Measurements from ENCODE around the gene CKS1B. TPM values are rescaled to one million over a fixed set of nuclear protein-coding genes. Genes with fewer than 3 reads are reported as not detected.

Gene CKS1B
- total and polyA plus RNA-seq, 9 of the 15 experiments (the other 6 are each of a cell fraction or from before 2014, with no cell fraction given) = 215 to 1,103 (median 460) TPM

- peaks cover 5 to 34% of the 10 kb centered on the region in 2 experiments; a peak in 4 of 5 replicates for H3K4me1 ChIP-seq (replicated peaks in 1 of 2; ENCODE audit: control insufficient read depth in 2 of 2, insufficient read depth in 2 of 2, low read length in 2 of 2)
- peaks cover 46% of the 10 kb centered on the region for H3K36me3 ChIP-seq (ENCODE audit: control insufficient read depth, insufficient read depth, low read length)
- H4K20me1 ChIP-seq (replicated peaks; ENCODE audit: control insufficient read depth, insufficient read depth, low read length) = no peaks in the 10 kb centered on the region; the same call in 1 of the 2 replicates
- WGBS (ENCODE audit: insufficient coverage, low coverage, missing lambda C conversion rate) = 0% methylated on average over 17 of the region's 17 CpGs
- ChIA-PET POLR2A (interaction anchor here (0.5 to 4.7 kb wide), 10 partner anchors 12 to 1607 kb away, joined by 3 to 80 read pairs (median 4); partner anchors contain the start of genes CKS1B, LENEP, PBXIP1 and SHC1), CTCF (ENCODE audit: low intra/inter-chr PET ratio) (interaction anchor here (1.1 kb wide), 1 partner anchor 34 kb away, joined by 3 read pairs; no protein-coding TSS in a partner anchor)
- DNase-seq (ENCODE audit: extremely low read depth in 1 of 4, low spot score in 3 of 4) (peak in 1 of 4 experiments; percentile 45), FAIRE-seq (no peak), ATAC-seq (peak; percentile 24)
- H3K9me1 ChIP-seq (ENCODE audit: control insufficient read depth, insufficient read depth, low read length) = no peaks in the 10 kb centered on the region
- H3K27me3 ChIP-seq (ENCODE audit: control insufficient read depth in 2 of 2, insufficient read depth in 2 of 2, low read length in 2 of 2) = no peaks in the 10 kb centered on the region
- peaks cover 76% of the 10 kb centered on the region for H3K79me2 ChIP-seq (ENCODE audit: control insufficient read depth, insufficient read depth, low read length)
- in situ Hi-C loops (cut with MboI) (no loop called here), intact Hi-C loops (cut with micrococcal nuclease) (no loop called here)
- peak overlapping the region; percentile 60 for H3K4me3 ChIP-seq
- H3K9me3 ChIP-seq (replicated peaks; ENCODE audit: control insufficient read depth, insufficient read depth, low read depth, low read length) = no peaks in the 10 kb centered on the region
- H2AFZ ChIP-seq (ENCODE audit: low read depth, low read length) = no peak overlapping the region
- peak overlapping the region; percentile 83 to 93 for H3K9ac ChIP-seq (ENCODE audit: insufficient read depth in 1 of 2, low read depth in 2 of 2, low read length in 2 of 2)
- H3K27ac ChIP-seq (ENCODE audit: extremely low read depth, low read depth, low read length) = peak overlapping the region; percentile 74
- H3K4me2 ChIP-seq (ENCODE audit: insufficient read depth, low read length) = peak overlapping the region; percentile 85
- BruUV-seq (replicated peaks) = no TSS peak
- TF ChIP-seq PHF8 (IDR thresholded peaks at IDR 0.05; ENCODE audit: borderline replicate concordance, low read length) (no peak), IRF2 (CRISPR knock-in tag; IDR thresholded peaks at IDR 0.05) (no peak), STAT6 (CRISPR knock-in tag; IDR thresholded peaks at IDR 0.05) (0 out of 2 replicates have a peak, but pooled peaks have one; percentile 30), CTCF (IDR thresholded peaks at IDR 0.05 in 2 of 3, conservative IDR thresholded peaks at IDR 0.05 in 1 of 3; ENCODE audit: insufficient read depth in 2 of 3, low read depth in 1 of 3, low read length in 3 of 3) (peak in 1 of 3 experiments; percentile 25; a peak in 2 of 6 replicates), STAG1 (CRISPR knock-in tag; IDR thresholded peaks at IDR 0.05; ENCODE audit: borderline replicate concordance) (0 out of 2 replicates have a peak, but pooled peaks have one; percentile 13), TCF15 (CRISPR knock-in tag; IDR thresholded peaks at IDR 0.05) (no peak), POLR2G (IDR thresholded peaks at IDR 0.05; ENCODE audit: low read depth, low read length) (peak; percentile 49), ZNF121 (CRISPR knock-in tag; conservative IDR thresholded peaks at IDR 0.05) (no peak), RBFOX2 (IDR thresholded peaks at IDR 0.05; ENCODE audit: low read depth, low read length) (peak; percentile 64), ZBTB7A (IDR thresholded peaks at IDR 0.05; ENCODE audit: borderline replicate concordance, control insufficient read depth, low read depth, low read length) (peak; percentile 63)
These were observed 9.4 kb downstream of the CKS1B start for GRCh38 chr1:154983776-154984466.
